HepG2 (cell line): ENCODE data around the gene PDIA4. TPM values are rescaled to one million over a fixed set of nuclear protein-coding genes. Genes with fewer than 3 reads are reported as not detected.

Experiments
- ATAC-seq: fragments of 200-7000 bp; cut with Tn5 transposase; 3 replicates; pipeline ENCODE4 v1.9.1; 2020; ENCODE audit warnings: mild to moderate bottlenecking, moderate library complexity
- BruUV-seq: library from RNA; stranded (reverse); fragments of 400-500 nt; replicated peaks from 2 replicates; lab custom pipeline; 2021; lab: Mats Ljungman, UMichigan
- CTCF ChIA-PET: fragments of 300-600 bp; formaldehyde crosslinking; extraction: SDS; loops from one replicate; lab custom pipeline; 2021; ENCODE audit warnings: low total read pairs, inconsistent platforms, low intra/inter-chr PET ratio; lab: Yijun Ruan, JAX
- POLR2A ChIA-PET: fragments of 350-600 bp; sonication (Branson Sonifier 250); formaldehyde crosslinking; loops from one replicate; lab custom pipeline; 2020; ENCODE audit warnings: antibody characterized with exemption, inconsistent platforms; lab: Yijun Ruan, JAX
- DNase-seq: peaks from one replicate; pipeline ENCODE4 v3.0.0-alpha.2; 2015; ENCODE audit warnings: low spot score
- FAIRE-seq: peaks from 3 replicates; lab custom pipeline; 2011; peaks lifted over from hg19 to GRCh38; lab: Jason Lieb, UNC
- H2AFZ ChIP-seq: one replicate; pipeline ENCODE4 v1.6.1; 2011; ENCODE audit warnings: low read length, inconsistent platforms
- H3K27ac ChIP-seq: fragments of 300-600 bp; 3 replicates; pipeline ENCODE4 v1.8.0; 2011; ENCODE audit warnings: mixed run types, mild to moderate bottlenecking, mixed read lengths, low read length, inconsistent platforms; ENCODE audit not compliant: insufficient read depth; ENCODE audit errors: extremely low read length
- H3K27me3 ChIP-seq, 2 experiments: fragments of 200-600 bp in 1 of 2; 2 replicates in 1 of 2; 3 replicates in 1 of 2; pipeline versions ENCODE4 v1.6.0 to v1.8.0; 2011; ENCODE audit warnings: low read length in 2 of 2, mild to moderate bottlenecking in 2 of 2, moderate library complexity in 2 of 2, inconsistent platforms in 1 of 2; ENCODE audit not compliant: insufficient read depth in 2 of 2, control insufficient read depth in 1 of 2
- H3K36me3 ChIP-seq, 2 experiments: fragments of 200-600 bp in 1 of 2; replicated peaks in 1 of 2; 2 replicates in 1 of 2; 3 replicates in 1 of 2; pipeline versions ENCODE4 v1.5.1 to v1.8.0; 2011; ENCODE audit warnings: low read length in 2 of 2, inconsistent platforms in 1 of 2; ENCODE audit not compliant: insufficient read depth in 2 of 2, control insufficient read depth in 1 of 2
- H3K4me1 ChIP-seq: 2 replicates; pipeline ENCODE4 v1.5.1; 2012; ENCODE audit warnings: low read length, inconsistent platforms; ENCODE audit not compliant: insufficient read depth
- H3K4me2 ChIP-seq: 2 replicates; pipeline ENCODE4 v1.6.0; 2011; ENCODE audit warnings: low read depth, low read length, inconsistent platforms
- H3K4me3 ChIP-seq, 3 experiments: fragments of 200-600 bp in 1 of 3; sonication (generic), shearing (Covaris generic) in 1 of 3; replicated peaks in 1 of 3; 2 replicates each; pipeline ENCODE4 v1.5.1; 2011 to 2016; ENCODE audit warnings: low read length in 3 of 3, inconsistent platforms in 2 of 3, low read depth in 2 of 3, mild to moderate bottlenecking in 2 of 3, control low read depth in 1 of 3, mixed read lengths in 1 of 3; ENCODE audit not compliant: insufficient read depth in 1 of 3
- H3K79me2 ChIP-seq: one replicate; pipeline ENCODE4 v1.6.1; 2011; ENCODE audit warnings: low read length, inconsistent platforms; ENCODE audit not compliant: insufficient read depth
- H3K9ac ChIP-seq: 2 replicates; pipeline ENCODE4 v1.6.0; 2011; ENCODE audit warnings: mild to moderate bottlenecking, low read depth, low read length, inconsistent platforms; ENCODE audit not compliant: insufficient read depth
- H3K9me3 ChIP-seq: 2 replicates; pipeline ENCODE4 v1.5.1; 2012; ENCODE audit warnings: mild to moderate bottlenecking, low read length
- H4K20me1 ChIP-seq: 2 replicates; pipeline ENCODE4 v1.6.0; 2011; ENCODE audit warnings: inconsistent platforms, mild to moderate bottlenecking, low read length, moderate library complexity; ENCODE audit not compliant: insufficient read depth
- E2F2 ChIP-seq: sonication (generic); formaldehyde crosslinking; IDR thresholded peaks from 2 replicates; pipeline ENCODE4 v1.4.0; 2020; ENCODE audit warnings: missing genetic modification reagents, borderline replicate concordance
- MAFF ChIP-seq: IDR thresholded peaks from 2 replicates; pipeline ENCODE4 v1.6.1; 2011; ENCODE audit warnings: low read depth, low read length, improper control_type of control experiment
- MAFK ChIP-seq, 2 experiments: IDR thresholded peaks in 1 of 2; conservative IDR thresholded peaks in 1 of 2; 2 replicates each; pipeline ENCODE4 v1.6.1; 2011; ENCODE audit warnings: improper control_type of control experiment in 2 of 2, low read length in 2 of 2
- ZNF451 ChIP-seq: sonication (generic); formaldehyde crosslinking; IDR thresholded peaks from 2 replicates; pipeline ENCODE4 v1.5.0; 2020; ENCODE audit warnings: mild to moderate bottlenecking, missing genetic modification reagents
- WGBS: methylation state at CpG from one replicate; pipeline ENCODE4 v1.1.6; 2017; ENCODE audit warnings: low lambda C conversion rate; 5-methylcytosine and 5-hydroxymethylcytosine counted together
- in situ Hi-C: cut with HindIII; loops from 2 replicates; pipeline ENCODE4 v1.10.0; 2017; ENCODE audit warnings: low pct_unique_long_range_greater_than_20kb; ENCODE audit not compliant: extremely low pct_ligation_motif_present
- intact Hi-C: fragments of 100-400 bp; cut with micrococcal nuclease; formaldehyde crosslinking; loops from one replicate; pipeline ENCODE4 v1.10.0; 2022; ENCODE audit not compliant: unreplicated experiment
- polyA plus RNA-seq, 8 experiments: library from polyadenylated mRNA; depleted of rRNA in 3 of 8; stranded (reverse) in 7 of 8; unstranded in 1 of 8; fragments of >200 nt; fragmentation: Illumina TruSeq in 4 of 8; extraction: Trizol in 4 of 8; gene quantifications; 2 replicates each; pipeline versions ENCODE4 v1.2.1 to v1.2.3, GENCODE V29; 2011 to 2016; ENCODE audit warnings: low read depth in 4 of 8, missing spikeins in 1 of 8, mixed read lengths in 1 of 8; ENCODE audit not compliant: insufficient read depth in 1 of 8
- total RNA-seq, 5 experiments: library from RNA; depleted of rRNA; stranded (reverse); fragments of >200 nt; fragmentation: Illumina TruSeq; extraction: Trizol; gene quantifications; 2 replicates each; pipeline ENCODE4 v1.2.3, GENCODE V29; 2016; ENCODE audit warnings: low read depth in 1 of 5

The PDIA4 gene
- total and polyA plus RNA-seq, 2 of the 13 experiments (the other 11 are each of a cell fraction or from before 2014, with no cell fraction given): 278 to 402 TPM

- H3K9ac ChIP-seq: no peak overlapping the region
- intact Hi-C loops: no loop called here
- H4K20me1 ChIP-seq: no peaks in the 10 kb centered on the region
- H3K4me1 ChIP-seq: no peaks in the 10 kb centered on the region
- ATAC-seq (no peak), FAIRE-seq (no peak), DNase-seq (no peak)
- no peak overlapping the region for H3K4me2 ChIP-seq
- no peaks in the 10 kb centered on the region for H3K36me3 ChIP-seq
- no peak overlapping the region for H3K4me3 ChIP-seq
- H3K9me3 ChIP-seq: no peaks in the 10 kb centered on the region
- BruUV-seq: no TSS peak
- TF ChIP-seq MAFK (conservative IDR thresholded peaks at IDR 0.05 in 1 of 2, IDR thresholded peaks at IDR 0.05 in 1 of 2; ENCODE audit: low read length in 2 of 2) (peak; percentile 86 to 95), MAFF (peak; percentile 94), ZNF451 (CRISPR knock-in tag) (no peak)
- POLR2A ChIA-PET: no interaction called here
- in situ Hi-C loops: no loop called here
- H2AFZ ChIP-seq: no peak overlapping the region
- CTCF ChIA-PET: no interaction called here
- no peak overlapping the region for H3K27ac ChIP-seq
- H3K79me2 ChIP-seq: no peaks in the 10 kb centered on the region
- 0 out of 5 replicates have a peak, but pooled peaks cover 0 to 3% of the 10 kb centered on the region in 2 experiments for H3K27me3 ChIP-seq
- 68% methylated on average over 1 of the region's 1 CpG for WGBS
These were observed 25.1 kb upstream of the PDIA4 start for GRCh38 chr7:149053384-149053783.

- FAIRE-seq (no peak), DNase-seq (no peak), ATAC-seq (no peak)
- Histone ChIP-seq H3K4me1 (no peaks in the 10 kb centered on the region), H3K9me3 (no peaks in the 10 kb centered on the region), H4K20me1 (no peaks in the 10 kb centered on the region), H3K27ac (no peak overlapping the region), H3K4me2 (no peak overlapping the region), H3K36me3 (no peaks in the 10 kb centered on the region), H3K79me2 (no peaks in the 10 kb centered on the region), H2AFZ (no peak overlapping the region), H3K27me3 (0 out of 5 replicates have a peak, but pooled peaks cover 0 to 3% of the 10 kb centered on the region in 2 experiments), H3K9ac (no peak overlapping the region), H3K4me3 (no peak overlapping the region)
- in situ Hi-C loops: no loop called here
- POLR2A ChIA-PET: no interaction called here
- intact Hi-C loops: no loop called here
- WGBS: 64% methylated on average over 3 of the region's 3 CpGs
- CTCF ChIA-PET: no interaction called here
- BruUV-seq: no TSS peak
- no peak for TF ChIP-seq E2F2 (CRISPR knock-in tag)
These were observed 22.6 kb upstream of the PDIA4 start for GRCh38 chr7:149050941-149051340.
